Keratinocyte (primary cell): ENCODE measurements around the gene CDC6. TPM values are rescaled to one million over a fixed set of nuclear protein-coding genes. Genes with fewer than 3 reads are reported as not detected.

Experiments used
- DNase-seq: peaks from one replicate; pipeline ENCODE4 v3.0.0-alpha.2; 2011; ENCODE audit warnings: low read depth, missing footprints, low spot score
- FAIRE-seq: peaks from 2 replicates; lab custom pipeline; 2011; peaks lifted over from hg19 to GRCh38; lab: Jason Lieb, UNC
- H2AFZ ChIP-seq: 2 replicates; pipeline ENCODE4 v1.6.0; 2012; ENCODE audit warnings: low read length, control low read depth, inconsistent platforms; ENCODE audit not compliant: control insufficient read depth
- H3K27ac ChIP-seq: 2 replicates; pipeline ENCODE4 v1.5.1; 2011; ENCODE audit warnings: low read length; ENCODE audit not compliant: control insufficient read depth, insufficient read depth
- H3K27me3 ChIP-seq: 3 replicates; pipeline ENCODE4 v1.6.0; 2011; ENCODE audit warnings: low read length; ENCODE audit not compliant: control insufficient read depth, insufficient read depth; ENCODE audit errors: extremely low read depth
- H3K36me3 ChIP-seq, 2 experiments: 2 replicates in 1 of 2; 3 replicates in 1 of 2; pipeline ENCODE4 v1.5.1; 2011; ENCODE audit warnings: low read length in 2 of 2, mild to moderate bottlenecking in 1 of 2; ENCODE audit not compliant: control insufficient read depth in 2 of 2, insufficient read depth in 2 of 2; ENCODE audit errors: extremely low read depth in 1 of 2
- H3K4me1 ChIP-seq: 3 replicates; pipeline ENCODE4 v1.5.1; 2011; ENCODE audit warnings: low read length; ENCODE audit not compliant: control insufficient read depth, insufficient read depth; ENCODE audit errors: extremely low read depth
- H3K4me2 ChIP-seq: 3 replicates; pipeline ENCODE4 v1.6.0; 2011; ENCODE audit warnings: low read depth, low read length; ENCODE audit not compliant: control insufficient read depth, insufficient read depth; ENCODE audit errors: extremely low read depth
- H3K4me3 ChIP-seq, 3 experiments: fragments of 200-600 bp in 1 of 3; sonication (generic) in 1 of 3; 2 replicates in 2 of 3; 3 replicates in 1 of 3; pipeline ENCODE4 v1.5.1; 2011 to 2016; ENCODE audit warnings: low read length in 3 of 3, mild to moderate bottlenecking in 3 of 3, control low read depth in 2 of 3, inconsistent platforms in 1 of 3, low read depth in 1 of 3, mixed read lengths in 1 of 3, mixed run types in 1 of 3, moderate library complexity in 1 of 3; ENCODE audit not compliant: control insufficient read depth in 2 of 3, insufficient read depth in 2 of 3; ENCODE audit errors: extremely low read depth in 1 of 3
- H3K79me2 ChIP-seq: 2 replicates; pipeline ENCODE4 v1.6.0; 2012; ENCODE audit warnings: low read length; ENCODE audit not compliant: control insufficient read depth, insufficient read depth
- H3K9ac ChIP-seq: 3 replicates; pipeline ENCODE4 v1.6.0; 2011; ENCODE audit warnings: low read length; ENCODE audit not compliant: control insufficient read depth, insufficient read depth; ENCODE audit errors: extremely low read depth
- H3K9me1 ChIP-seq: 3 replicates; pipeline ENCODE4 v1.6.0; 2011; ENCODE audit warnings: low read length; ENCODE audit not compliant: control insufficient read depth, insufficient read depth; ENCODE audit errors: extremely low read depth
- H3K9me3 ChIP-seq: 2 replicates; pipeline ENCODE4 v1.5.1; 2012; ENCODE audit warnings: low read depth, low read length; ENCODE audit not compliant: control insufficient read depth
- H4K20me1 ChIP-seq: 3 replicates; pipeline ENCODE4 v1.6.0; 2011; ENCODE audit warnings: low read length; ENCODE audit not compliant: control insufficient read depth, insufficient read depth; ENCODE audit errors: extremely low read depth
- CTCF ChIP-seq, 3 experiments: IDR thresholded peaks in 1 of 3; conservative IDR thresholded peaks in 1 of 3; optimal IDR thresholded peaks in 1 of 3; 2 replicates in 2 of 3; 3 replicates in 1 of 3; pipeline versions ENCODE3 to v1.5.1; 2011; ENCODE audit warnings: low read length in 3 of 3, mild to moderate bottlenecking in 3 of 3, moderate library complexity in 2 of 3, control low read depth in 1 of 3, inconsistent platforms in 1 of 3; ENCODE audit not compliant: insufficient read depth in 2 of 3; ENCODE audit errors: extremely low read depth in 1 of 3
- EZH2 ChIP-seq: IDR thresholded peaks from one replicate; pipeline ENCODE4 v1.6.1; 2012; ENCODE audit warnings: inconsistent platforms, mild to moderate bottlenecking, low read length, moderate library complexity
- dilution Hi-C: fragments of 300-500 bp; cut with MboI; formaldehyde crosslinking; loops from one replicate; pipeline ENCODE4 v1.7.0; 2020; ENCODE audit warnings: low sequenced_read_pairs; ENCODE audit not compliant: extremely low pct_ligation_motif_present
- polyA plus RNA-seq, 5 experiments: library from polyadenylated mRNA; depleted of rRNA in 3 of 5; stranded (reverse) in 3 of 5; stranded (forward) in 1 of 5; unstranded in 1 of 5; fragments of >200 nt; gene quantifications; 1 replicate in 1 of 5; 2 replicates in 3 of 5; 3 replicates in 1 of 5; pipeline versions ENCODE4 v1.2.1 to v1.2.3, GENCODE V29; 2011 to 2012; ENCODE audit warnings: missing spikeins in 2 of 5, low read depth in 1 of 5, low replicate concordance in 1 of 5

CDC6 gene
- polyA plus RNA-seq, 1 donor (not counting 4 experiments of a cell fraction or from before 2014, with no cell fraction given) = 28.0 TPM

DNA sequence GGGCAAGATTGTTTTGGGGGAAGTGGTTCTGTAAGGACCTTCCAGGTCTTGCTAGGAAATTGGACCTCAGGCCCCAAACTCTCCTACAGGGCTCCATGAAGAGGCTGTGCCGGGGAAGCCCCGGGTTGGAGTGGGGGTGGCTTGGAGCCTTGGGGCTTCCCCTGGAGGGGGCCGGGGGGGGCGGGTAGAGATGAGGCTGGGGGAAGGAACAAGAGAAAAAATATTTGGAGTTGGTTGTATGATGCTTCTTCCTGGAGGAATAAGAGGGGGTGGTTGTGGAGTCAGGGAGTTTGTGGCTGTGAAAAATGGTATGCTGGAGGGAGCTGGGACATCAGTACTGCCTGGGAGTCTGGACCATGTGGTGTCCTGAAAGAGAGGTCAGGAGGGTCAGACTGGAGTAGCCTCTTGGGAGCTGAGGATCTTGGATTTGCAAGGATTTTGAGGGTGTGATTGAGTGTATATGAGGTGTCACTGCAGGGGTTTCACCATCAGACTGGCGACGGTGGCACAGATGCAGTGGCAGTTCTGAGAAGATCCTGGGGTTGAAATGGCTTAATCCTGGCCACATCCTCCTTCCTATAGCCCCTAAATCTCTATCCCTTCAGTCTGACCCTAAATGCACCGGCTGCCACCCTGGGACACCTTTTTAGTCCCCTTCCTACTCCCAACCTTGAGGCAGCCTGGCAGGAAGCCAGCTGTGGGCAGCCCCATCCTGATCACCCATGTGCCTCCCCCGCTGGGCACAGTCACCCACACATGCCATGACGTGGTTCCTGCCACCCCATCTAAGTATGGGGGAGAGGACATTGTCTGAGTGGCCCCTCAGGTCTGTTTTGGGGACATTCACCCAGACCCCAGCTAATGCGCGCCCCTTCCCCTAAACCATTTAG is 32.2 kb downstream of the CDC6 start:
- peak overlapping the region; percentile 15 for H3K27ac ChIP-seq
- H3K36me3 ChIP-seq = peaks cover 0 to 2% of the 10 kb centered on the region in 2 experiments
- no peaks in the 10 kb centered on the region for H3K9me3 ChIP-seq
- H3K9me1 ChIP-seq = no peaks in the 10 kb centered on the region
- H3K79me2 ChIP-seq = peaks cover 67% of the 10 kb centered on the region
- TF ChIP-seq EZH2 = no peak
- no peak for TF ChIP-seq CTCF (optimal IDR thresholded peaks at IDR 0.05 in 1 of 3, IDR thresholded peaks at IDR 0.05 in 1 of 3, conservative IDR thresholded peaks at IDR 0.05 in 1 of 3; ENCODE audit: extremely low read depth in 1 of 3, insufficient read depth in 2 of 3, low read length in 3 of 3)
- peak overlapping the region; percentile 86 to 95 (median 92) for H3K4me3 ChIP-seq
- peaks cover 77% of the 10 kb centered on the region for H3K4me1 ChIP-seq
- DNase-seq (no peak), FAIRE-seq (no peak)
- H3K27me3 ChIP-seq = no peaks in the 10 kb centered on the region
- no peak overlapping the region for H2AFZ ChIP-seq
- peak overlapping the region; percentile 95 for H3K9ac ChIP-seq
- dilution Hi-C loops = no loop called here
- peak overlapping the region; percentile 97 for H3K4me2 ChIP-seq
- H4K20me1 ChIP-seq = peaks cover 10% of the 10 kb centered on the region

DNA sequence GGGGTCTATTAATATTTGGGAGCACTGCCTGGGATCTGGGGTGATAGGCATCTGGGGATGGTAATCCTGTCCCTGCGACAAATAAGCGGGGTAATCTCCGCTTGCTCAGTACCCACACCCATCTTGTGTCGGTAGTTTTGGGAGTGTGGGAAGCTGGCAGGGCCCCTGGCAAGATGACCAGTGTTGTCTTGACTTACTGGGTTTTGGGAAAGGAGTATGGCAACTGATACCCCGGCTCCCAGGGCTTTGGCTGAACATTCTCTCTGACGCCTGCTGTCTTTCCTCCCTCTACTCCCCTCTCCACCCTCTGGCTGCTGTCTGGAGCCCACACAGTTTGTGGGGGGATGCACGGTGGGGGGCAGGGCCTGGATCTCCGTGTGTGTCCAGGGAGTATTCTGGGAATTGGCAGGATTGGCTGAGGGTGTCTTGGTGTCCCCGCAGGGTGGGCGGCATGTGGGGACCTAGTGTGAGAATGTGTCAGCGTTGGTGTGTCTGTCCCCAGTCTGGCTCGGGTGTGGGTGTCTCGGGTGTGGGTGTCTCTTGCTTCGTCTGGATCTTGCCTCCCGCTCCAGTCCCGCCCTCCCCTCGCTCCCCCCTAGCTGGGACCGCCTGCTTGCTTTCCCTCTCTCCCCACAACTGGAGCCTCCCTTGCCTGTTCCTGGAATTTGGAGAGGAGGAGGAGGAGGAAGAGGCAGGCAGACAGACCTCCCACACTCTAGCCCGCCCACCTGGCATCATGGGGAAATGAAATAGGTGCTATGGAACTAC is 33.3 kb downstream of the CDC6 start:
- Histone ChIP-seq H3K27me3 (no peaks in the 10 kb centered on the region), H4K20me1 (peaks cover 12% of the 10 kb centered on the region), H3K36me3 (peaks cover 0 to 2% of the 10 kb centered on the region in 2 experiments), H3K9me1 (no peaks in the 10 kb centered on the region), H3K27ac (peak overlapping the region; percentile 15), H3K4me3 (peak overlapping the region in 1 of 3 experiments; percentile 95), H3K4me2 (peak overlapping the region; percentile 97), H3K9me3 (no peaks in the 10 kb centered on the region), H3K4me1 (peaks cover 72% of the 10 kb centered on the region), H2AFZ (no peak overlapping the region), H3K9ac (peak overlapping the region; percentile 46), H3K79me2 (peaks cover 75% of the 10 kb centered on the region)
- TF ChIP-seq CTCF (optimal IDR thresholded peaks at IDR 0.05 in 1 of 3, IDR thresholded peaks at IDR 0.05 in 1 of 3, conservative IDR thresholded peaks at IDR 0.05 in 1 of 3; ENCODE audit: extremely low read depth in 1 of 3, insufficient read depth in 2 of 3, low read length in 3 of 3) (no peak), EZH2 (no peak)
- dilution Hi-C loops = no loop called here
- DNase-seq (no peak), FAIRE-seq (no peak)
